ENCODE measurements around the gene PALD1. TPM values are rescaled to one million over a fixed set of nuclear protein-coding genes. Genes with fewer than 3 reads are reported as not detected.

The PALD1 gene
- total RNA-seq, 4 donors from 2014 or later, result 10.7 to 28.2 (median 14.0) TPM

- 94 to 95% methylated on average over 5 to 7 of the region's 7 CpGs for WGBS, 2 donors
- intact Hi-C loops (cut with DNase I), result no loop called here
- Histone ChIP-seq H3K27me3 (no peaks in the 10 kb centered on the region), H3K9me3 (no peaks in the 10 kb centered on the region), H3K4me1 (no peaks in the 10 kb centered on the region), H3K36me3 (no peaks in the 10 kb centered on the region), H3K4me3 (replicated peaks in 1 of 3) (no peak overlapping the region), H3K27ac (no peak overlapping the region)
- no peak for TF ChIP-seq CTCF (IDR thresholded peaks at IDR 0.05)
- no peak for TF ChIP-seq POLR2A (IDR thresholded peaks at IDR 0.05)
- no peak for DNase-seq
Measured at GRCh38 chr10:70568781-70569495, 90.4 kb downstream of the PALD1 start.

- Histone ChIP-seq H3K27ac (no peak overlapping the region), H3K4me1 (peaks cover 2 to 10% of the 10 kb centered on the region in 2 donors), H3K9me3 (no peaks in the 10 kb centered on the region), H3K4me3 (replicated peaks in 1 of 3) (no peak overlapping the region), H3K27me3 (no peaks in the 10 kb centered on the region), H3K36me3 (no peaks in the 10 kb centered on the region)
- DNase-seq, result no peak
- intact Hi-C loops (cut with DNase I), result no loop called here
- WGBS, 2 donors, result 40 to 84% methylated on average over 2 to 4 of the region's 4 CpGs
- TF ChIP-seq CTCF (IDR thresholded peaks at IDR 0.05), result no peak
- TF ChIP-seq POLR2A (IDR thresholded peaks at IDR 0.05), result no peak
Measured at GRCh38 chr10:70571236-70571635, 92.7 kb downstream of the PALD1 start.

GRCh38 chr10:70571636-70572439, 93.3 kb downstream of the PALD1 start:
- Histone ChIP-seq H3K4me1 (peaks cover 5 to 15% of the 10 kb centered on the region in 2 donors), H3K27me3 (no peaks in the 10 kb centered on the region), H3K4me3 (replicated peaks in 1 of 3) (no peak overlapping the region), H3K36me3 (no peaks in the 10 kb centered on the region), H3K27ac (no peak overlapping the region), H3K9me3 (no peaks in the 10 kb centered on the region)
- intact Hi-C loops (cut with DNase I), result no loop called here
- DNase-seq, result no peak
- TF ChIP-seq POLR2A (IDR thresholded peaks at IDR 0.05) (no peak), CTCF (IDR thresholded peaks at IDR 0.05) (no peak)
- WGBS, 2 donors, result 86 to 88% methylated on average over 14 to 16 of the region's 16 CpGs

GRCh38 chr10:70573599-70574506, 95.3 kb downstream of the PALD1 start:
- TF ChIP-seq POLR2A (IDR thresholded peaks at IDR 0.05) (no peak), CTCF (IDR thresholded peaks at IDR 0.05) (no peak)
- Histone ChIP-seq H3K36me3 (no peaks in the 10 kb centered on the region), H3K27me3 (no peaks in the 10 kb centered on the region), H3K9me3 (no peaks in the 10 kb centered on the region), H3K4me1 (peaks cover 5 to 15% of the 10 kb centered on the region in 2 donors), H3K27ac (no peak overlapping the region), H3K4me3 (replicated peaks in 1 of 3) (no peak overlapping the region)
- WGBS, 2 donors, result 82 to 89% methylated on average over 11 of the region's 11 CpGs
- no peak for DNase-seq
- intact Hi-C loops (cut with DNase I), result no loop called here

Data from thyroid gland (tissue), 4 donors.